ENCODE measurements around the gene SCML1.

Gene SCML1

GRCh38 chrX:17737986-17738713, 857 bp downstream of the SCML1 start:
- DNase-seq (ENCODE audit: low read depth): no peak
- H3K4me3 ChIP-seq (ENCODE audit: low read depth, low read length): peak overlapping the region; percentile 71

- peak overlapping the region; percentile 71 for H3K4me3 ChIP-seq (ENCODE audit: low read depth, low read length)
- no peak for DNase-seq (ENCODE audit: low read depth)
These were observed 1.6 kb downstream of the SCML1 start for GRCh38 chrX:17738737-17739535.

- H3K4me3 ChIP-seq (ENCODE audit: low read depth, low read length): no peak overlapping the region
- DNase-seq (ENCODE audit: low read depth): no peak
These were observed 3.1 kb downstream of the SCML1 start for GRCh38 chrX:17740137-17741122.

GRCh38 chrX:17741123-17741511, 3.8 kb downstream of the SCML1 start:
- no peak overlapping the region for H3K4me3 ChIP-seq (ENCODE audit: low read depth, low read length)
- no peak for DNase-seq (ENCODE audit: low read depth)

GRCh38 chrX:17743913-17744312, 6.6 kb downstream of the SCML1 start:
- no peak for DNase-seq (ENCODE audit: low read depth)
- H3K4me3 ChIP-seq (ENCODE audit: low read depth, low read length): no peak overlapping the region

GRCh38 chrX:17744896-17745523, 7.7 kb downstream of the SCML1 start:
- H3K4me3 ChIP-seq (ENCODE audit: low read depth, low read length): no peak overlapping the region
- no peak for DNase-seq (ENCODE audit: low read depth)

- H3K4me3 ChIP-seq (ENCODE audit: low read depth, low read length): no peak overlapping the region
- no peak for DNase-seq (ENCODE audit: low read depth)
These were observed 10.4 kb downstream of the SCML1 start for GRCh38 chrX:17747692-17748091.

- H3K4me3 ChIP-seq (ENCODE audit: low read depth, low read length): no peak overlapping the region
- no peak for DNase-seq (ENCODE audit: low read depth)
These were observed 11.4 kb downstream of the SCML1 start for GRCh38 chrX:17748684-17749083.

- H3K4me3 ChIP-seq (ENCODE audit: low read depth, low read length): no peak overlapping the region
- no peak for DNase-seq (ENCODE audit: low read depth)
These were observed 13.1 kb downstream of the SCML1 start for GRCh38 chrX:17750436-17750835.

- DNase-seq (ENCODE audit: low read depth): no peak
- no peak overlapping the region for H3K4me3 ChIP-seq (ENCODE audit: low read depth, low read length)
These were observed 21.1 kb downstream of the SCML1 start for GRCh38 chrX:17758382-17758781.

- DNase-seq (ENCODE audit: low read depth): no peak
- H3K4me3 ChIP-seq (ENCODE audit: low read depth, low read length): no peak overlapping the region
These were observed 22.7 kb downstream of the SCML1 start for GRCh38 chrX:17759990-17760389.

- no peak overlapping the region for H3K4me3 ChIP-seq (ENCODE audit: low read depth, low read length)
These were observed 30.4 kb downstream of the SCML1 start for GRCh38 chrX:17767734-17768133.

GRCh38 chrX:17768997-17769396, 31.7 kb downstream of the SCML1 start:
- DNase-seq (ENCODE audit: low read depth): no peak
- no peak overlapping the region for H3K4me3 ChIP-seq (ENCODE audit: low read depth, low read length)

More at GRCh38 chrX:17767734-17768133, 30.4 kb downstream of the SCML1 start:
- no peak for DNase-seq (ENCODE audit: low read depth)

GRCh38 chrX:17769701-17770269, 32.5 kb downstream of the SCML1 start:
- H3K4me3 ChIP-seq (ENCODE audit: low read depth, low read length): no peak overlapping the region
- no peak for DNase-seq (ENCODE audit: low read depth)

GRCh38 chrX:17773221-17773876, 36.1 kb downstream of the SCML1 start:
- no peak for DNase-seq (ENCODE audit: low read depth)
- no peak overlapping the region for H3K4me3 ChIP-seq (ENCODE audit: low read depth, low read length)

- no peak for DNase-seq (ENCODE audit: low read depth)
These were observed 36.8 kb downstream of the SCML1 start for GRCh38 chrX:17774053-17774452.

GRCh38 chrX:17778997-17779396, 41.7 kb downstream of the SCML1 start:
- H3K4me3 ChIP-seq (ENCODE audit: low read depth, low read length): no peak overlapping the region
- no peak for DNase-seq (ENCODE audit: low read depth)

More at GRCh38 chrX:17774053-17774452, 36.8 kb downstream of the SCML1 start:
- no peak overlapping the region for H3K4me3 ChIP-seq (ENCODE audit: low read depth, low read length)

GRCh38 chrX:17779434-17779833, 42.1 kb downstream of the SCML1 start:
- H3K4me3 ChIP-seq (ENCODE audit: low read depth, low read length): no peak overlapping the region
- DNase-seq (ENCODE audit: low read depth): no peak
